SU-DHL-6 (cell line): ENCODE results near the gene LTA.

ENCODE experiments used
- EZH2phosphoT487 ChIP-seq: fragments of 200-600 bp; sonication (generic), shearing (Covaris generic); conservative IDR thresholded peaks from 2 replicates; pipeline ENCODE4 v1.6.1; 2018; ENCODE audit warnings: mild to moderate bottlenecking, antibody characterized with exemption, low read length, moderate library complexity, mixed read lengths
- TF ChIP-seq, protein P1 (sequence below): fragments of 200-600 bp; sonication (generic); IDR thresholded peaks from one replicate; pipeline ENCODE4 v1.5.1; 2017; ENCODE audit warnings: antibody characterized with exemption, mild to moderate bottlenecking, low read length, moderate library complexity; ENCODE audit not compliant: insufficient read depth, poor library complexity, severe bottlenecking

DNA sequence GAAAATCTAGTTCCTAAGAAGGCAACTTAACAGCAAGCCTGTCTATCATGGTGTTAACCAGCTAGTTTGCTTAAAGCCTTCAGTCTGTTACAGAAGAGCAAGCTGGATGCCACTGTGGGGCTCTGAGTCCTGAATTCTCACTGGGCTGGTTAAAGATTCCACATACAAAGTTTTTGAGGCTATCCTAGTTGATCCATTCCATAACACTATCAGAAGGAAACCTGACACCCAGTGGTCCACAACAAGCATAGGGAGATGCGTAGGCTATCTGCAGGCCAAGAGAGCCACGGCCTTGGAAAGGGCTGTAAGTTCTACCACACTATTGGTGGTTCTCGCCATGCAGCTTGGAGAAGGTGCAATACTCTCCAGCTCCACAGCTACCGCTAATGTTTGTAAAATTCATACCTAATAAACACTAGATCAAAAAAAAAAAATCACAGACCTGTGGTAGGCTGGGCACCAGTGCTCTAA lies 43.7 kb upstream of the LTA start:
- TF ChIP-seq, protein P1, sequence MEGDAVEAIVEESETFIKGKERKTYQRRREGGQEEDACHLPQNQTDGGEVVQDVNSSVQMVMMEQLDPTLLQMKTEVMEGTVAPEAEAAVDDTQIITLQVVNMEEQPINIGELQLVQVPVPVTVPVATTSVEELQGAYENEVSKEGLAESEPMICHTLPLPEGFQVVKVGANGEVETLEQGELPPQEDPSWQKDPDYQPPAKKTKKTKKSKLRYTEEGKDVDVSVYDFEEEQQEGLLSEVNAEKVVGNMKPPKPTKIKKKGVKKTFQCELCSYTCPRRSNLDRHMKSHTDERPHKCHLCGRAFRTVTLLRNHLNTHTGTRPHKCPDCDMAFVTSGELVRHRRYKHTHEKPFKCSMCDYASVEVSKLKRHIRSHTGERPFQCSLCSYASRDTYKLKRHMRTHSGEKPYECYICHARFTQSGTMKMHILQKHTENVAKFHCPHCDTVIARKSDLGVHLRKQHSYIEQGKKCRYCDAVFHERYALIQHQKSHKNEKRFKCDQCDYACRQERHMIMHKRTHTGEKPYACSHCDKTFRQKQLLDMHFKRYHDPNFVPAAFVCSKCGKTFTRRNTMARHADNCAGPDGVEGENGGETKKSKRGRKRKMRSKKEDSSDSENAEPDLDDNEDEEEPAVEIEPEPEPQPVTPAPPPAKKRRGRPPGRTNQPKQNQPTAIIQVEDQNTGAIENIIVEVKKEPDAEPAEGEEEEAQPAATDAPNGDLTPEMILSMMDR, result no peak
- no peak for TF ChIP-seq EZH2phosphoT487
